Thoracic aorta (tissue), 2 donors: ENCODE results near the gene CASP9. TPM values are rescaled to one million over a fixed set of nuclear protein-coding genes. Genes with fewer than 3 reads are reported as not detected.
"Not testable (repeated sequence)": the region's sequence is repeated elsewhere in the genome, so short reads cannot be mapped to it uniquely, and the experiment has no call there.

ENCODE experiments used
- ATAC-seq: fragments of 150-250 bp; one replicate; pipeline ENCODE4 v1.8.0; 2017; ENCODE audit warnings: low read depth; ENCODE audit not compliant: insufficient number of reproducible peaks, low FRiP score
- DNase-seq: peaks from one replicate; pipeline ENCODE4 v3.0.0-alpha.2; 2020; ENCODE audit warnings: low spot score
- H3K27ac ChIP-seq, 2 donors: fragments of 200-600 bp; sonication (generic); 1 replicate in 1 of 2; 2 replicates in 1 of 2; pipeline ENCODE4 v1.5.1; 2016; ENCODE audit warnings: mild to moderate bottlenecking in 2 of 2, moderate library complexity in 2 of 2
- H3K27me3 ChIP-seq: fragments of 200-600 bp; sonication (generic); replicated peaks from 2 replicates; pipeline ENCODE4 v1.6.0; 2016; ENCODE audit warnings: mild to moderate bottlenecking; ENCODE audit not compliant: insufficient read depth
- H3K36me3 ChIP-seq: fragments of 200-600 bp; sonication (generic); one replicate; pipeline ENCODE4 v1.5.1; 2016
- H3K4me1 ChIP-seq, 2 donors: fragments of 200-600 bp; sonication (generic); 1 replicate in 1 of 2; 2 replicates in 1 of 2; pipeline versions ENCODE4 v1.5.1 to v1.6.0; 2016; ENCODE audit warnings: low read depth in 2 of 2, mild to moderate bottlenecking in 1 of 2; ENCODE audit not compliant: control insufficient read depth in 1 of 2
- H3K4me3 ChIP-seq: fragments of 200-600 bp; sonication (generic); 2 replicates; pipeline ENCODE4 v1.5.1; 2016; ENCODE audit warnings: mild to moderate bottlenecking
- H3K9me3 ChIP-seq: fragments of 200-600 bp; sonication (generic); 2 replicates; pipeline ENCODE4 v1.5.1; 2016
- total RNA-seq, 2 donors: library from RNA; depleted of rRNA; stranded (reverse); fragments of >200 nt; gene quantifications; one replicate each; pipeline versions ENCODE4 v1.1.0 to v1.2.3, GENCODE V29; 2016
- TF ChIP-seq, protein P1 (sequence below): fragments of 200-600 bp; sonication (generic); IDR thresholded peaks from one replicate; pipeline ENCODE4 v1.5.1; 2019; ENCODE audit warnings: antibody characterized with exemption

CASP9 gene
- total RNA-seq, 2 donors from 2014 or later, result 14.2 to 18.8 TPM

DNA sequence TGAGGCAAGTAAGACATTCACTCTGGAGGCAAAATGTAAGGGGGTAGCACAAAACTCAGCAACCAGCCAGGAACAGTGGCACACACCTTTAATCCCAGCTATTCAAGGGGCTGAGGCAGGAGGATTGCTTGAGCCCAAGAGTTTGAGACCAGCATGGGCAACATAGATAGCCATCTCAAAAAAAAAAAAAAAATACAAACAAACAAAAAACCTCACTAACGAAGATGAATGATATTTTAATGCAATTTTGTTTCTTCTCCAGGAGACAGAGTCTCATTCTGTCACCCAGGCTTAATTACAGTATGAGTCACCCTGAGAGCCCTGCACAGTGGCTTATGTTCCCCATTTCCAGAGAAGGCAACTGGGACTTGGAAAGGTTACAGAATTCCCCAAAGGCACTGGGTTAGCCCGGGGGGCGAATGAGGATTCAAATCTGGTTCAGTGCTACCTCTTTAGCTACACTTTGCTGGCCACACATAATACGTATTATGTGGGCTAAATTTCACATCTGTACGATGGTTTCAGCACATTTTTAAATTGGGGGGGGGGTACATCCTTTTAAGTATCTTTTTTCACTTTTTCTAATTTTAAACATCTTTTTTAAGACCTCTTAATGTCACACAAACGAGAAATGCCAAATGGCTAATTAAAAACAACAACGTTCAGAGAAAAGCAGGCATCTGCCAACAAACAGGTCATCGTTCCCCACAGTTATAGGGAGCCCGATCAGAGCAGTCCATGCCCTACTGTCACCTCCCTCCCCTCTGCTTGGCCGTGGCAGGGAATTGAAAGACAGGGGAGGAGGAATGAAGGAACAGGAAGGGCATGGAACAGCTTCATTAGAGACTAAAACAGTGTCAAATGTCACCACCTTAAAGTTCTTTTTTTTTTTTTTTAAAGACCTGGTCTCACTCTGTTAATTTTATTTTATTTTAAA is 64.0 kb downstream of the CASP9 start:
- no peak for ATAC-seq
- H3K36me3 ChIP-seq, result no peaks in the 10 kb centered on the region
- H3K4me1 ChIP-seq, result no peaks in the 10 kb centered on the region
- DNase-seq, result no peak
- TF ChIP-seq, protein P1, sequence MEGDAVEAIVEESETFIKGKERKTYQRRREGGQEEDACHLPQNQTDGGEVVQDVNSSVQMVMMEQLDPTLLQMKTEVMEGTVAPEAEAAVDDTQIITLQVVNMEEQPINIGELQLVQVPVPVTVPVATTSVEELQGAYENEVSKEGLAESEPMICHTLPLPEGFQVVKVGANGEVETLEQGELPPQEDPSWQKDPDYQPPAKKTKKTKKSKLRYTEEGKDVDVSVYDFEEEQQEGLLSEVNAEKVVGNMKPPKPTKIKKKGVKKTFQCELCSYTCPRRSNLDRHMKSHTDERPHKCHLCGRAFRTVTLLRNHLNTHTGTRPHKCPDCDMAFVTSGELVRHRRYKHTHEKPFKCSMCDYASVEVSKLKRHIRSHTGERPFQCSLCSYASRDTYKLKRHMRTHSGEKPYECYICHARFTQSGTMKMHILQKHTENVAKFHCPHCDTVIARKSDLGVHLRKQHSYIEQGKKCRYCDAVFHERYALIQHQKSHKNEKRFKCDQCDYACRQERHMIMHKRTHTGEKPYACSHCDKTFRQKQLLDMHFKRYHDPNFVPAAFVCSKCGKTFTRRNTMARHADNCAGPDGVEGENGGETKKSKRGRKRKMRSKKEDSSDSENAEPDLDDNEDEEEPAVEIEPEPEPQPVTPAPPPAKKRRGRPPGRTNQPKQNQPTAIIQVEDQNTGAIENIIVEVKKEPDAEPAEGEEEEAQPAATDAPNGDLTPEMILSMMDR, result no peak
- no peak overlapping the region for H3K27ac ChIP-seq
- H3K27me3 ChIP-seq, result no peaks in the 10 kb centered on the region
- no peak overlapping the region for H3K4me3 ChIP-seq
- no peaks in the 10 kb centered on the region for H3K9me3 ChIP-seq

DNA sequence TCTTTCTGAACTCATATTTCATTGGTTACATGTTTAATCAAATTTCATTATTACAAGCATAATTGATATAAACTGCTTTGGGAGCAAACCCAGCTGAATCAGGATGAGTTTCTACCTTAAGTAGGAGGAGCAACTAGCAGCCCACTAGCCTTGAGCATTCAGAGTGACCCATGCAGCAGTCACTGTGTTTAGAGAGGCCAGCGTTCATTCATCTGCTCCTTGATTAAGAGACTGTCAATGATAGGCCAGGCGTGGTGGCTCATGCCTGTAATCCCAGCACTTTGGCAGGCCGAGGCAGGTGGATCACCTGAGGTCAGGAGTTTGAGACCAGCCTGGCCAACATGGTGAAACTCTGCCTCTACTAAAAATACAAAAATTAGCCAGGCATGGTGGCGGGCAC is 65.6 kb downstream of the CASP9 start:
- H3K27me3 ChIP-seq, H3K27ac ChIP-seq, H3K4me3 ChIP-seq, DNase-seq, H3K9me3 ChIP-seq, H3K36me3 ChIP-seq, H3K4me1 ChIP-seq, ATAC-seq: not testable (repeated sequence)

DNA sequence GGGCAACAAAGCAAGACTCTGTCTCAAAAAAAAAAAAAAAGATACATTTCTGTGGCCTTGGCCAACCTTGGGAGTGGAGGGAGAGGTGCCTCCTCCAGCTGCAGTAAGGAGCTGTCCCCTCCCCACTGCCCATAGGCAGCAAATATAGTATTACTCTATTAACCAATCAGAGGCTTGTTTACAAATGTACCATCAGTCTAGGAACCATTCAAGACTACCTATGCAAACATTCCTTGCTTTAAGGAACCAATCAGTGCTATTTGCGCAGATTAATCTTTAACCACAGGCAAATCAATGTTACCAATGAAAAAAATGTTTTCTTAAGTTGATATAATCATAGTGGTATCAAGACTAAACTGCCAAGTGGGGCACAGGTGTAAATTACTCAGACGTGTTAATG is 66.4 kb downstream of the CASP9 start:
- no peak overlapping the region for H3K27ac ChIP-seq
- H3K9me3 ChIP-seq, result no peaks in the 10 kb centered on the region
- ATAC-seq, result no peak
- DNase-seq, result no peak
- H3K4me3 ChIP-seq, result no peak overlapping the region
- H3K27me3 ChIP-seq, result no peaks in the 10 kb centered on the region
- TF ChIP-seq, protein P1, result no peak
- H3K4me1 ChIP-seq, result no peaks in the 10 kb centered on the region
- H3K36me3 ChIP-seq, result no peaks in the 10 kb centered on the region

DNA sequence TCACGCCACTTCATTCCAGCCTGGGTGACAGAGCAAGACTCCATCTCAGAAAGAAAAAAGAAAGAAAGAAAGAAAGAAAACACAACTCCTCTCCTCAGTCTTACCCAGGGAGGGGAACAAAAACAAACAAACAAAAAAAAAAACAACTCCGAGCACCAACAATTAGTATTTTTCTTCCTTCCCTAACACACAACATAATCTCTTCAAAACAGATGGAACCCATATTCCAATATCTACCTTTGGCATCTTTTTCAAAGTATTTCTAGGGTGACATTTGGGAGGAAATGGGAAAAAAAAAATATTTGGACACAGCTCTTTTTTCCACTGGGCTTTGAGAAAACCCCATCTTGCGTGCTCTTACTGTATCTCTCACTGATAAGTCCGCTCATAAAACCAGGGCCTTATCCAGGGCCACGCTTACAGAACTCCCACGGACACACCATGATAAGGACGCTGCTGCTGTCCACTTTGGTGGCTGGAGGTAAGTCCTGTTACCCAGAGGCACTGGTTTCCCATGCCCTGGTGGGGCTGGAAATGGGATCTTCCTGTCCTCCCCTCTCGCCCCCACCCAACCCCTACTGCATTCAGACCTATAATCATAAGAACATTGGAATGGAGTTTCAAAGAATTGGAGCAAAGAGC is 67.6 kb downstream of the CASP9 start, which contains the start of gene CELA2A:
TSS of gene CELA2A (plus strand) at position 420 of the 642 bp plus-strand sequence. CDS start at position 442, 22 bp downstream.
- H3K9me3 ChIP-seq, result no peaks in the 10 kb centered on the region
- DNase-seq (no peak), ATAC-seq (no peak)
- TF ChIP-seq, protein P1, result no peak
- H3K4me3 ChIP-seq, result no peak within 1 kb of the TSS
- no peaks in the 10 kb centered on the region for H3K27me3 ChIP-seq
- no peaks in the 10 kb centered on the region for H3K4me1 ChIP-seq
- no peak within 1 kb of the TSS for H3K27ac ChIP-seq
- H3K36me3 ChIP-seq, result no peaks in the 10 kb centered on the region

DNA sequence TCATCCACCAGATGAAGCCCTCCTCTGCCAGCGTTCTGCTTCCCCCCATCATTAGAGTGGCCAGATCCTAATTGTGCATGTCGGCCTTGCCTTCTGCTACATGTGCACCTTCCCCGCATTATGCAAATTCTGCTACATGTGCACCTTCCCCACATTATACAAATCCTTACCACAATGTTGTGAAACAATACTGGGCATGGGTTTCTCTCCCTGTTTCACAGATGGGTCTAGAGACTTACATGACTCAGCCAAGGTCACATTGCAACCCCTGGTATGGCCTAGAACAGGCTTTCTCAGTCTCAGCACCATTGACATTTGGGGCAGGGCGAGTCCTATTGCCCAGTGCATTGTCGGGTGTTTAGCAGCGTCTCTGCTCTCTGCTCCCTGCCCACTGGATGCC is 68.5 kb downstream of the CASP9 start:
- no peaks in the 10 kb centered on the region for H3K9me3 ChIP-seq
- H3K4me1 ChIP-seq, result no peaks in the 10 kb centered on the region
- TF ChIP-seq, protein P1, result no peak
- no peak overlapping the region for H3K27ac ChIP-seq
- no peak overlapping the region for H3K4me3 ChIP-seq
- DNase-seq (no peak), ATAC-seq (no peak)
- no peaks in the 10 kb centered on the region for H3K36me3 ChIP-seq
- H3K27me3 ChIP-seq, result no peaks in the 10 kb centered on the region
